Non-pigmented ciliary epithelial cell (primary cell): Measurements from ENCODE around the gene ZBED4.

ENCODE experiments used
- DNase-seq: peaks from one replicate; pipeline ENCODE4 v3.0.0-alpha.2; 2010; ENCODE audit warnings: low read depth

Gene ZBED4

DNA sequence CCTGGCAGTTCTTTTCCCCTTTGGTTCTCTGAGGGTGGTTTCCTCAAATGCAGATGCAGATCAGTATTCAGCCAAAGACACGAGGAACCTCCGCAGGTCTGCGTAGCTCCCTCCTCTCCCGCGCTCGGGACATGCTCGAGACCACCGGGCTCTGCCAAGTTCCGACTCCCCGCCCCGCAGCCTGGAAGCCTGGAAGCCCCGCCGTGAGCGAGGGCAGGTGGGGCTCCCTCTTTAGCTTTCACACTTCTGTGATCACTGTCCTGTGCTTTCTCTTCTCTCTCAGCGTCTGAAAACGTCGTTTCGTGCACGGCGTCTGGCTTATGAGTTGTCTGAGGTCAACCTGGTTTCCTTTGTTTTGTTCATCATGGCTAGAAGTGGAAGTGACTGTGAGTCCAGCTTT, 26.6 kb downstream of the ZBED4 start:
- no peak for DNase-seq

DNA sequence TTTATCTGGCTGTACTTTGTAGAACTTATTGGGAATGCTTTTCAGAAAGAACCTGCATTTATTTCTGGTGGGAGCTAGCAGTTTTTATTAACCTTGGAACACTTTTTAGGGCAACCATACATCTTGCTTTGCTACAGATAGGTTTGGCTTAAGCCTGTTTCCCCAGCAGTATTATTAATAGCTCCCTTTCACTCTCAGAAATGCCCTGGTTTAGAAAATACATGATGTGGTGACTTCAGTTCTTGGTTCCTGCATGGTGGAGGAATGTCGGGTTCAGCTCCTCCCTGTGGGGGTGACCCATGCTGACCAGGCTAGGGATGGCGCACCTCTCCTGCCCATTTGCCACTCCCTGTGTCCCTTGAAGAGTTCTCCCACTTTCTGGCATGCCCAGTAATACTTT, 28.2 kb downstream of the ZBED4 start:
- DNase-seq = no peak

DNA sequence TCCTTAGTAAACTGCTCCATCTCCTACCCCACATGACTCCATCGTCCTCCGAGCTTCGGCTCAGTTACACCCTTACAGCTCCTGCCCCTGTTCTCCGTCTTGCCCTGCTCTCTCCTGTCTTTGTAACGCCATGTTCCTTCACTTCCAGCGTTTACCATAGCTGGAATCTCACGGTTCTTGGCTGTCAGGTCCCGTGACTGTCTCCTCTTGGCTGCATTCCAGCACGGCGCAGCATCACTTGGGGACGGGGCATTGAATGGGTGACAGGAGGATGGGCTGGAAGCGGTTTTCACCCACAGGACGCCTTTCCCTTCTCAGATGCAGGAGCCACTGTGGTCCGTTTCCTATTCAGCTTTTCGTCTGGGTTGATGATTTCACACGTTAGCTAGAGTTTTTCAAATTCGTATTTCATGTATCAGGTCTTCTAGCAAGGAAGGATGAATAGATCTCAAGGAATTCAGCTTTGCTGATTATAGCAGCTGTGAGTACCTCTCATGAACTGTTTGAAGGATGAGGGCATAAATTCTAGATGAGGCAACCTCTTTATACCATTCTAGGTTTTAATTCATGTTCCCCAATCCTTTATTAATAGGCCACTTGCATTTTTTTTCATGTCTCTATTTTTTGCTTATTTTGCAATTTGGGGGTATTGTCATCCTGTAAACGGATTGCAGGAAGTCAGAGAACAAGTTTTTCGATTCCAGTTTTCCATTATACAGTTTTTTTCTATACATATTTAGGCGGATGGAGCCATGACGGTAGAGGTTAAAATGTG, 29.1 kb downstream of the ZBED4 start:
- DNase-seq = peak; percentile 14

DNA sequence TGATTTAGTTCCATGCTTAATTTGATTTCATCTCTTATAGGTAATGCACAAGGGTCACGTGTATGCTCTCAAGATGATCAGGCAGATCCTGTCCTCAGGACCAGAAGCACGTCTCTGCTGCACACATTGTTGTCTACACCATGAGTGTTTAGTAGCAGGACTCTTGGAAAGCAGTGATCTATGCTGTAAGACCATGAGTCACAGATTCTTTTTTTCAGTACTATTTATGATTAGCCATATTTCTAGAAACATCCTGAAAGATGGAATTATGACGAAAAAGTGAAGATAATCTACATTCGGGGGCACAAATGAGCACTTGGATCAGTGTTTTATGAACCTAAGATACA, 29.6 kb downstream of the ZBED4 start:
- peak; percentile 10 for DNase-seq

DNA sequence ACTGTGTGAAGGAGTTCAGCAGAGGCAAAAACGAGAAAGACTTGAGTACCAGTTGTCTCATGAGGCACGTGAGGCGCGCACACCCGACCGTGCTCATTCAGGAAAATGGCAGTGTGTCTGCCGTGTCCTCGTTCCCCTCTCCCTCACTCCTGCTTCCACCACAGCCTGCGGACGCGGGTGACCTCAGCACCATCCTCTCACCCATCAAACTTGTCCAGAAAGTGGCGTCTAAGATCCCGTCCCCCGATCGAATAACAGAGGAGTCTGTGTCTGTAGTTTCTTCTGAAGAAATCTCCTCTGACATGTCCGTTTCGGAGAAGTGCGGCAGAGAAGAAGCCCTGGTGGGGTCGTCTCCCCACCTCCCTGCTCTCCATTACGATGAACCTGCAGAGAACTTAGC, 30.4 kb downstream of the ZBED4 start:
- DNase-seq = no peak

DNA sequence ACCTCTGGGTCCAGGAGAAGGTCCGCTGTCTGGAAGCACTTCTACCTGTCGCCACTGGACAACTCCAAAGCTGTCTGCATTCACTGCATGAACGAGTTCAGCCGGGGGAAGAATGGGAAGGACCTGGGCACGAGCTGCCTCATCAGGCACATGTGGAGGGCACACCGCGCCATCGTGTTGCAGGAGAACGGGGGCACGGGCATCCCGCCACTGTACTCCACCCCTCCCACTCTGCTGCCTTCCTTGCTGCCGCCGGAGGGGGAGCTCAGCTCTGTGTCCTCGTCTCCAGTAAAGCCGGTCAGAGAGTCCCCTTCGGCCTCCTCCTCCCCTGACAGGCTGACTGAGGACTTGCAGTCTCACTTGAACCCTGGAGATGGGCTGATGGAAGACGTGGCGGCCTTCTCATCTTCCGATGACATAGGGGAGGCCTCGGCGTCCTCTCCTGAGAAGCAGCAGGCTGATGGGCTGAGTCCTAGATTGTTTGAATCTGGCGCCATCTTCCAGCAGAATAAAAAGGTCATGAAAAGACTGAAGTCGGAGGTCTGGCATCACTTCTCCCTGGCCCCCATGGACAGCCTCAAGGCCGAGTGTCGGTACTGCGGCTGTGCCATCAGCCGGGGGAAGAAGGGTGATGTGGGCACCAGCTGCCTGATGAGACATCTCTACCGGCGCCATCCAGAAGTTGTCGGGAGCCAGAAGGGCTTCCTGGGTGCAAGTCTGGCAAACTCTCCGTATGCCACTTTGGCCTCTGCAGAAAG, 31.0 kb downstream of the ZBED4 start:
- no peak for DNase-seq

DNA sequence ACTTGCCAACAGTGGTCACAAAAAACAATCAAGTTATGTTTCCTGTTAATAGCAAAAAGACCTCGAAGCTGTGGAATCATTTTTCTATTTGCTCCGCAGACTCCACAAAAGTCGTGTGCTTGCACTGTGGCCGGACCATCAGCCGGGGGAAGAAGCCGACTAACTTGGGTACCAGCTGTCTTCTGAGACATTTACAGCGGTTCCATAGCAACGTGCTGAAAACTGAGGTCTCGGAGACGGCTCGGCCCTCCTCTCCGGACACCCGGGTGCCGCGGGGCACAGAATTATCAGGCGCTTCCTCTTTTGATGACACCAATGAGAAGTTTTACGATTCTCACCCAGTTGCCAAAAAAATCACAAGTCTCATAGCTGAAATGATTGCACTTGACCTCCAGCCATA, 31.6 kb downstream of the ZBED4 start:
- DNase-seq = no peak

DNA sequence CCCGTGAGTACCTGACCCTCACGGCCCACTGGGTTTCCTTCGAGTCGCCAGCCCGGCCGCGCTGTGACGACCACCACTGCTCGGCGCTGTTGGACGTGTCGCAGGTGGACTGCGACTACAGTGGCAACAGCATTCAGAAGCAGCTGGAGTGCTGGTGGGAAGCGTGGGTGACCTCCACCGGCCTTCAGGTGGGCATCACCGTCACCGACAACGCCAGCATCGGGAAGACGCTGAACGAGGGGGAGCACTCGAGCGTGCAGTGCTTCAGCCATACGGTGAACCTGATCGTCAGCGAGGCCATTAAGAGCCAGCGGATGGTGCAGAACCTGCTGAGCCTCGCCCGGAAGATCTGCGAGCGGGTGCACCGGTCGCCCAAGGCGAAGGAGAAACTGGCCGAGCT, 32.2 kb downstream of the ZBED4 start:
- DNase-seq = no peak

DNA sequence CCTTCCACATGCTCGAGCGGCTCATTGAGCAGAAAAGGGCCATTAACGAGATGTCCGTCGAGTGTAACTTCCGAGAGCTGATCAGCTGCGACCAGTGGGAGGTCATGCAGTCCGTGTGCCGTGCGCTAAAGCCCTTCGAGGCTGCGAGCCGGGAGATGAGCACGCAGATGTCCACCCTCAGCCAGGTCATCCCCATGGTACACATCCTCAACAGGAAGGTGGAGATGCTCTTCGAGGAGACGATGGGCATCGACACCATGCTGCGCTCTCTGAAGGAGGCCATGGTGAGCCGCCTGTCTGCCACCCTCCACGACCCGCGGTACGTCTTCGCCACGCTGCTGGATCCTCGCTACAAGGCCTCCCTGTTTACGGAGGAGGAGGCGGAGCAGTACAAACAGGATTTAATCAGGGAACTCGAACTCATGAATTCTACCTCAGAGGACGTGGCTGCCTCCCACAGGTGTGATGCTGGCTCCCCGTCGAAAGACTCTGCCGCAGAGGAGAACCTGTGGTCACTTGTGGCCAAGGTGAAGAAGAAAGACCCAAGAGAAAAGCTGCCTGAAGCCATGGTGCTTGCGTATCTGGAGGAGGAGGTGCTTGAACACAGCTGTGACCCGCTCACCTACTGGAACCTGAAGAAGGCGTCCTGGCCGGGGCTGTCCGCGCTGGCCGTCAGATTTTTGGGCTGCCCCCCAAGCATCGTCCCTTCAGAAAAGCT, 32.9 kb downstream of the ZBED4 start:
- no peak for DNase-seq

DNA sequence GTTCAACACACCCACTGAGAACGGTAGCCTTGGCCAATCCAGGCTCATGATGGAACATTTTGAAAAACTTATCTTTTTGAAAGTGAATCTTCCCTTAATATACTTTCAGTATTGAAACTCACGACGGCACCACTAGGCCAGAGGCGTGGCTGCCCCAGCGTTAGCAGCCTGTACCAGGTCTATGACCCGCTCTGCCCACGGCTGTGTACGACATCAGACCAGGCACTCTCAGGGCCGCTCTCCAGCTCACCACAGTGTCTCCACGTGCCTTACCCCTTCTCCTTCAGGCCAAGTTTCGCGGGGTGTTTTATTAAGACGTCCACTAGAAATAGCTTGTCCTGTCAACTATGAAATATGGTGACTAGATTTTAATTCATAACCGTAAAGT, 33.4 kb downstream of the ZBED4 start:
- no peak for DNase-seq

DNA sequence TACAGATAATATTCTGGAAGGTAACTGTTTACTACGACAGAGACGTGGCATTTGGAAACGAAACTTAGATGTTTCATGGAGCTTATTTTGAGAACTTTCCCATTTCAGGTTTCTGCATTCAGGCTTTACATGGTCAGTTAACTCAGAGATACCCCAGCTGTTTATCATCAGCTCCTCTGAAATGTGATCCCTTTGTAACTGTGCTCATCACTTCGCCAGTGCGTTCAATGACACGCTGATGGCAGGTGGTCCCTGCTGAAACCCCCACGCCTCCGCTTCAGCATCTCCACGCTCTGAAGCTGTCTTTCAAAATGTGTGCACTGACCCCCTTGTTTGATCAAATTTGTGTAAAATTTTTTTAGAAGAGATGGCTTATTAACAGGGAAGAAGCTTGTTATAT, 34.1 kb downstream of the ZBED4 start:
- DNase-seq = no peak

DNA sequence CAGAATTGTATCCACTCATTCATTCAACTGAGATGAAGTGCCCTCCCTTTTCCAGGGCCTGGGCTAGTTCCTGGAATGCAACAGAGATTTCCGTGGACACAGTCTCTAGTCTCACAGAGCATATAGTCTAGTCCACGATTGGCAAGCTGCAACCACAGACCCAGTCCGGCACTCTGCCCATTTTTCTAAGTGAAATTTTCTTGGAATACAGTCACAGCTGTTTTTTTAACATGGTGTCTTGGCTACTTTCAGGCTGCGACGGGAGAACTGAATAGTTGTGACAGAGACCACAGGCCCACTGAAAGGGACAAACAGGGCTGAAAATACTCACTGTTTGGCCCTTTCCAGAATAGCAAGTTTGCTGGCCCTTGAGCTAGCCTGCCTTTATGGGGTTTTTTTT, 35.4 kb downstream of the ZBED4 start:
- DNase-seq = no peak

DNA sequence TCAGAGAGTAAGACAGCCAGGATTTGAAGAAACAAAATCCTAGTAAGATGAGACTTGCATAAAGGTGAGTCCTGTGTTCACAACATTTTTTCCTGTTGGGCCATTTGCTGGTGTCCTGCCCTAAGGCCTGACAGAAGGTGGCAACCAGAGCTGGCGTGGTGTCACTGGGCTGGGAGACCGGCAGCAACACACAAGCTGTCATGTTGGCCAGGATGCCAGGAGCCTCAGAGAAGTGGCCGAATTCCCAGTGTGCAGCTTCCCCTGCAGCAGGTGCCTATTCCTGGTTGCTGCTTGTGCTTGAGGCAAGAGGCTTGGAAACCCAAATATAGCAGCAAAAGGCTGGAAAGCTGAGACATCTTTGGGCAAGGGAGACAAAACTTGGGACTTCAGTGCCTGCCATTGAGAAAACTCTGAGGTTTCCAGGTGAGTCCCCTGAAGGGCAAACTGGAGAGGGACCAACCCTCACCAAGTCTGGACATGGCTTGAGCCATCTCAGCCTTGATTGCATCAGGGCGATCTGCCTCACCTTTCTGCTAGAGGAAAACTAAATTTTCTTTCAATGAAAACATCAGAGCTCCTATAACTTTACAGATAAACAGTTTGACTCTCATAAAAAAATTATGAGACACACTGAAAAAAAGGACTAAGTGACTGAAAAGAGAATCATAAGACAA, 38.7 kb downstream of the ZBED4 start:
- DNase-seq = no peak

DNA sequence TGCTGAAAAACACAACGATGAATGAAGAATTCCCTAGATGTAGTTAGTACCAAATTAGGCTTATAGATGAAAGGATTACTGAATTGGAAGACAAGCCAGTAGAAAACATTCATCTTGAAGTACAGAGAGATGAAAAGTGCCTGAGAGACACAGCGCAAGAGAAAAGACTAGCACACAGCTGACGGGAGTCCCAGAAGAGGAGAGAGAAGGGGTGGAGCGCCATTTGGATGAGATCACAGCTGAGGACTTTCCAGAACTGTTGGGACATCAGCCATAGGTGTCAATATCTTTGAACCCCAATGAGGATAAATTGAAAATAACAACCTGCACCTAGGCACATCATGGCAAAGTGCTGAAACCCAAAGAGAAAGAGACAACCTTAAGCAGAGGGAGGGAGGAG, 39.4 kb downstream of the ZBED4 start:
- DNase-seq = no peak

DNA sequence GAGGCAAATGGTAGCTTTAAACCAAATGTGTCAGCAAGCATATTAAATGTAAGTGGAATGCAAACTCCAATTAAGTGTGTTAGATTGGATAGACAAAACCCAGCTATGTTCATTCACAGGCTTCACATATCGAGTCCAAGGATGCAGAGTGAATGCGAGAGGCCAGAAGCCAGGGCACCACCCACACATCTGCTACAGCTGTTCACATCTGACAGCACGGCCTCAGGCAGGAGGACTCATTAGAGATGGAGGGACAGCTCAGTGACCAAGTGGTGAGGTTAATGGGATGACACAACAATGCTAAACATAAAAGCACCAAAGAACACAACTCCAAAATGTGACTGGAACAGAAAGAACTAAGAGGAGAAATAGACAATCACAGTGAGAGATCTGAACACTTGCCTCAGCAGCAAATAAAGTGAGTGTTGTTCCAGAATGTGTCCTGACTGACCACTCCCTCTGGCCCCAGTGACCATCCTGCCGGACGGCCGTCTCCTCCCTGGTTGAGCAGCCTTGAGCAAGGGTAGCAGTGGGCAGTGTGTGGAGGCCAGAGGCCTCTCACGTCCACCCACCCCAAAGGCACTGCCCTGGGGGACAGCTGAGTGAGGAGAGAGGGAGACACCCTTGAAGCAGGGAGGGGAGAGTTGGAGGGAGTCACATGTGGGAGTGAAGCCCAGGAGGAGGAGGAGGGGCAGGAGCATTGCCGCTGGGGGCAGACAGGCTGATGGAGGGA, 40.8 kb downstream of the ZBED4 start:
- no peak for DNase-seq

DNA sequence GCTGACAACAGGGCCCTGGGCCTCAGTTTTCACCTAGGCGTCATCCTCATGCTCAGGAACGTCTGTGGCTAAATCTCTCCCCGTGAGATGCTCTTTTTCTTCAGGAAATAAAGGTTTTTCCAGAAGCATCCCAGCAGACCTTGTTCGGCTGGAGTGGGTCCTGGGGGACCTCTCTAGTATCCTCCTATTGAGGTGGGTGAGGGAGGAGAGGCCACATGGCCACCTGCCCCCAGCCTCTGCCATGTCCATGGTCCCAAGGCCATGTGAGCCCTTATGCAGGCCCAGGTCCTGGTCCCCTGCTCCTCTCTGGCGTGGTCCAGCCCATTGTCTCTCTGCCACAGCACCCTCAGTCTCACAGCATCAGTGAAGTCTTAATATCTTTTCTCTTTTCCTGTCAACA, 42.6 kb downstream of the ZBED4 start:
- no peak for DNase-seq

DNA sequence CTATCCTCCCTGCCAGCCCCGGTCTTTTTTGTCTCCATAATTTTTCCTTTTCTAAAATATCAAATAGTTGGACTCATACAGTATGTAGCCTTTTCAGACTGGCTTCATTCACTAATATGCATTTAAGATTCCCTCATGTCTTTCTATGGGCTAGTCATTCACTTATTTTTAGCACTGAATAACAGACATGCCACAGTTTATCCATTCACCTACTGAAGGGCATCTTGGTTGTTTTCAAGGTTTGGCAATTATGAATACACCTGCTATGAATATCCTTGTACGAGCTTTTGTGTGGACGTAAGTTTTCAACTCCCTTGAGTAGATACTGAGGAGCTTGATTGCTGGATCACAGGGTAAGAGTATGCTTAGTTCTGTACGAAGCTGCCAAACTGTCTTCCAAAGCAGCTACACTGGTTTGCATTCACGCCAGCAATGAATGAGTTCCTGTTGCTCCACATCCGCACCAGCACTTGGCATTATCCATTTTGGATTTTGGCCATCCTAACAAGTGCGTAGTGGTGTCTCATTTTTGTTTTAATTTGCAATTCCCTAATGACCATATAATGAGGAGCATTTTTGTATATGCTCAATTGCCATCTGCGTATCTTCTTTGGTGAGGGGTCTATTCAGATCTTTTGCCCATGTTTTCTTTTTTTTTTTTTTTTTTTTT, 43.5 kb downstream of the ZBED4 start:
- DNase-seq = no peak

DNA sequence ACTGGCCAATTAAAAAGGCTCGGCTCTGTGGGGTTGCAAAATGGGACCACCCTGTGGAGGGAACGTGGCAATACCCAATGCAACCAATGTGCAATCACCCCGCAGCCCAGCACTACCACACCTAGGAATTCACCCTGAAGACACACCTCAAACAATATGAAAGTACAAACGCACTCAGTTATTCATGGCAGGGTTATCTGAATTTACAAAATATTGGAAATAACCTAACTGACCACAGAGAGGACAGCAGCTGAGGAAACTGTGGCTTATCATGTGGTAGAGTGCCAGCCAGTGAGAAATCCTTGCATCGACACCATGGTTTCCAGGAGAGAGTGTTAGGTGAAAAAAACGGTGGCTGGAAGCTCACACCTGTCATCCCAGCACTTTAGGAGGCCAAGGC, 45.9 kb downstream of the ZBED4 start:
- no peak for DNase-seq

DNA sequence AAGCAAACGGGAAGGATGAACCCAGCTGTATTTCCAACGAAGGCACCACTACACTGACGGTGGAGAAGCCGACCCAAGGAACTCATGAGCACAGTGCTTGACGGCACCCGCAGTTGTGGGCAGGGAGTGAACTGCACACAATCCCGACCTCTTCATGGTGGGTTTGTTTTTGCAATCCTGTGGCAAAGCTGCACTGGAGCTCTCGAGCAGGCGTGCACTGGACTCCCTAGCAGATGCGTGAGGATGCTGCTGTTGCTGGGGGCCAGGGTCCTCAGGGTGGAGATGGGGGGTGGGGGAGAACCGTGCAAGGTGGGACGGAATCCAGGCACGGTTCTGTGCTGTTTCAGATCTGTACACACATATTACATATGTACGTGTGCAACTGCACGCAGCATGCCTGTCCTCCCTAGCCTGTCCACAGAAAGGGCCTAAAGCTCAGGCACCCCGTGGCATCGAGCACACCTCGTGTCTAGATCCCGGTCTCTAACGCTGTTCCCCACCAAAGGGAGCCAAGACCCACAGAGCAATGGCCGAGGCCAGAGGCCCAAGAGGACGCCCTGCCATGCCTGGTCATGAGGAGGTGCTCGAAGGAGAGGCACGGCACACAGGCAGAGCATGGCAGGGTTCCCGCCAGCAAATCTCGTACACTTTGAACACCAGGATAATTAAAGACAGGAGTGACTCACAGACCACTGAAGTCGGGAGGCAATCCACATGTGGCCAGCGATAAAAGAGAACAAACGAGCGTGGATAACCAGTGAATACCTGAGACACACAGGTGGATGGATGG, 47.0 kb downstream of the ZBED4 start:
- DNase-seq = no peak

DNA sequence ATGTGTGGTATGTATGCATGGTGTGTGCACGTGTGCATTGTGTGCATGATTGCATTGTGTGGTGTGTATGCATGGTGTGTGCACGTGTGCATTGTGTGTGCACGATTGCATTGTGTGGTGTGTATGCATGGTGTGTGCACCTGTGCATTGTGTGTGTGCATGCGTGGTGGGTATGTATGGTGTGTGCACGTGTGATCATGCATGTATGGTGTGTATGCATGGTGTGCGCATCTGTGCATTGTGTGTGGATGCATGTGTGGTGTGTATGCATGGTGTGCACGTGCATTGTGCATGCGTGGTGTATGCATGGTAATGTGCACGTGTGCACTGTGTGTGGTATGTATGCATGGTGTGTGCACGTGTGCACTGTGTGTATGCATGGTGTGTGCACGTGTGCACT, 47.8 kb downstream of the ZBED4 start:
- no peak for DNase-seq
